MM.1S (cell line): Measurements from ENCODE around the gene DNAJC19.

Experiments used
- DNase-seq: peaks from one replicate; pipeline ENCODE4 v3.0.0-alpha.2; 2015
- H2AFZ ChIP-seq: fragments of 300-600 bp; sonication (generic); 2 replicates; pipeline ENCODE4 v1.6.0; 2016; ENCODE audit warnings: antibody characterized with exemption, low read length
- H3F3A ChIP-seq: fragments of 300-600 bp; sonication (generic); 2 replicates; pipeline ENCODE4 v1.6.1; 2016; ENCODE audit warnings: mild to moderate bottlenecking, antibody characterized with exemption, low read length, moderate library complexity, mixed read lengths; ENCODE audit not compliant: insufficient read depth
- H3K27ac ChIP-seq: fragments of 300-600 bp; sonication (generic); 2 replicates; pipeline ENCODE4 v1.5.1; 2016; ENCODE audit warnings: mild to moderate bottlenecking, low read length
- H3K27me3 ChIP-seq: fragments of 300-600 bp; sonication (generic); replicated peaks from 2 replicates; pipeline ENCODE4 v1.6.0; 2016; ENCODE audit warnings: low read length; ENCODE audit not compliant: insufficient read depth
- H3K36me3 ChIP-seq: fragments of 300-600 bp; sonication (generic); replicated peaks from 2 replicates; pipeline ENCODE4 v1.6.1; 2016; ENCODE audit warnings: mild to moderate bottlenecking, low read length, mixed read lengths; ENCODE audit not compliant: insufficient read depth
- H3K4me1 ChIP-seq: fragments of 300-600 bp; sonication (generic); 2 replicates; pipeline ENCODE4 v1.6.1; 2016; ENCODE audit warnings: low read length, mixed read lengths
- H3K4me2 ChIP-seq: fragments of 300-600 bp; sonication (generic); 2 replicates; pipeline ENCODE4 v1.6.0; 2016; ENCODE audit warnings: low read depth, low read length
- H3K4me3 ChIP-seq: fragments of 300-600 bp; sonication (generic); 2 replicates; pipeline ENCODE4 v1.5.1; 2016; ENCODE audit warnings: low read length, mixed read lengths
- H3K79me2 ChIP-seq: fragments of 300-600 bp; sonication (generic); 2 replicates; pipeline ENCODE4 v1.6.1; 2016; ENCODE audit warnings: mixed run types, low read length, mixed read lengths
- H3K9ac ChIP-seq: fragments of 300-600 bp; sonication (generic); 2 replicates; pipeline ENCODE4 v1.6.1; 2016; ENCODE audit warnings: low read length, mixed read lengths
- H3K9me2 ChIP-seq: fragments of 300-600 bp; sonication (generic); replicated peaks from 2 replicates; pipeline ENCODE4 v1.6.1; 2016; ENCODE audit warnings: mild to moderate bottlenecking, low read length, mixed read lengths; ENCODE audit not compliant: insufficient read depth
- H3K9me3 ChIP-seq: fragments of 300-600 bp; sonication (generic); replicated peaks from 2 replicates; pipeline ENCODE4 v1.6.1; 2016; ENCODE audit warnings: mild to moderate bottlenecking, low read length, mixed read lengths; ENCODE audit not compliant: insufficient read depth
- H4K20me1 ChIP-seq: fragments of 300-600 bp; sonication (generic); 2 replicates; pipeline ENCODE4 v1.6.1; 2016; ENCODE audit warnings: mild to moderate bottlenecking, low read length, moderate library complexity, mixed read lengths; ENCODE audit not compliant: insufficient read depth
- CTCF ChIP-seq: fragments of 300-600 bp; sonication (generic); IDR thresholded peaks from 2 replicates; pipeline ENCODE4 v1.5.1; 2016; ENCODE audit warnings: antibody characterized with exemption, low read length, mixed read lengths
- EZH2 ChIP-seq: fragments of 300-600 bp; sonication (generic); optimal IDR thresholded peaks from 2 replicates; pipeline ENCODE3; 2017; ENCODE audit warnings: low read depth, mild to moderate bottlenecking, antibody characterized with exemption, low read length, mixed read lengths
- EZH2phosphoT487 ChIP-seq: fragments of 300-600 bp; sonication (generic); IDR thresholded peaks from 2 replicates; pipeline ENCODE4 v1.6.1; 2018; ENCODE audit warnings: antibody characterized with exemption, low read length

The DNAJC19 gene

GRCh38 chr3:180973543-180973942 lies 16.0 kb downstream of the DNAJC19 start:
- no peak overlapping the region for H3K9ac ChIP-seq
- no peak overlapping the region for H3K27ac ChIP-seq

GRCh38 chr3:180970931-180971330 lies 18.6 kb downstream of the DNAJC19 start:
- peaks cover 41% of the 10 kb centered on the region for H3K36me3 ChIP-seq
- H3F3A ChIP-seq = peaks cover 5% of the 10 kb centered on the region; the same call in 1 of the 2 replicates
- no peak overlapping the region for H2AFZ ChIP-seq
- no peak overlapping the region for H3K4me3 ChIP-seq
- H3K9ac ChIP-seq = no peak overlapping the region
- no peak overlapping the region for H3K27ac ChIP-seq
- H3K27me3 ChIP-seq = no peaks in the 10 kb centered on the region
- no peaks in the 10 kb centered on the region for H3K9me2 ChIP-seq
- no peak for DNase-seq
- H3K4me1 ChIP-seq = peaks cover 10% of the 10 kb centered on the region
- TF ChIP-seq CTCF (no peak), EZH2phosphoT487 (no peak), EZH2 (no peak)
- peaks cover 31% of the 10 kb centered on the region for H3K79me2 ChIP-seq
- no peaks in the 10 kb centered on the region for H3K9me3 ChIP-seq
- no peak overlapping the region for H3K4me2 ChIP-seq
- H4K20me1 ChIP-seq = peaks cover 4% of the 10 kb centered on the region; the same call in 1 of the 2 replicates

More at GRCh38 chr3:180973543-180973942, 16.0 kb downstream of the DNAJC19 start:
- no peak for DNase-seq
- H3K4me2 ChIP-seq = no peak overlapping the region
- no peaks in the 10 kb centered on the region; the same call in 1 of the 2 replicates for H3F3A ChIP-seq
- H3K9me3 ChIP-seq = no peaks in the 10 kb centered on the region
- H3K27me3 ChIP-seq = no peaks in the 10 kb centered on the region
- TF ChIP-seq EZH2phosphoT487 = no peak
- TF ChIP-seq EZH2 = no peak
- TF ChIP-seq CTCF = no peak
- no peak overlapping the region for H3K4me3 ChIP-seq
- peaks cover 21% of the 10 kb centered on the region; the same call in 1 of the 2 replicates for H3K79me2 ChIP-seq
- peaks cover 6% of the 10 kb centered on the region; the same call in 1 of the 2 replicates for H4K20me1 ChIP-seq
- no peak overlapping the region for H2AFZ ChIP-seq
- H3K36me3 ChIP-seq = peaks cover 31% of the 10 kb centered on the region
- H3K9me2 ChIP-seq = no peaks in the 10 kb centered on the region
- H3K4me1 ChIP-seq = peaks cover 10% of the 10 kb centered on the region

GRCh38 chr3:180962530-180962929 lies 27.0 kb downstream of the DNAJC19 start:
- Histone ChIP-seq H3K4me2 (no peak overlapping the region), H3F3A (peaks cover 5% of the 10 kb centered on the region; the same call in 1 of the 2 replicates), H3K9me3 (no peaks in the 10 kb centered on the region), H3K4me1 (no peaks in the 10 kb centered on the region), H3K9me2 (no peaks in the 10 kb centered on the region), H3K79me2 (peaks cover 50% of the 10 kb centered on the region), H4K20me1 (peaks cover 5% of the 10 kb centered on the region; the same call in 1 of the 2 replicates), H3K4me3 (no peak overlapping the region), H3K9ac (no peak overlapping the region), H2AFZ (no peak overlapping the region), H3K36me3 (peaks cover 38% of the 10 kb centered on the region), H3K27me3 (no peaks in the 10 kb centered on the region), H3K27ac (no peak overlapping the region)
- TF ChIP-seq EZH2phosphoT487 (no peak), CTCF (no peak), EZH2 (no peak)
- DNase-seq = no peak
